Astrocyte (in vitro differentiated cells and primary cell): ENCODE measurements around the gene PDS5B. TPM values are rescaled to one million over a fixed set of nuclear protein-coding genes. Genes with fewer than 3 reads are reported as not detected.
"Not testable (repeated sequence)": the region's sequence is repeated elsewhere in the genome, so short reads cannot be mapped to it uniquely, and the experiment has no call there.

ENCODE experiments used
- DNase-seq: peaks from one replicate; pipeline ENCODE4 v3.0.0-alpha.2; 2010; ENCODE audit warnings: low read depth
- FAIRE-seq: peaks from 2 replicates; lab custom pipeline; 2011; peaks lifted over from hg19 to GRCh38; lab: Jason Lieb, UNC
- H2AFZ ChIP-seq: 2 replicates; pipeline ENCODE4 v1.6.0; 2012; ENCODE audit warnings: low read depth, low read length, inconsistent platforms
- H3K27ac ChIP-seq: 2 replicates; pipeline ENCODE4 v1.5.1; 2011; ENCODE audit warnings: low read depth, low read length, inconsistent platforms
- H3K27me3 ChIP-seq: 2 replicates; pipeline ENCODE4 v1.6.0; 2011; ENCODE audit warnings: low read length, inconsistent platforms; ENCODE audit not compliant: insufficient read depth
- H3K36me3 ChIP-seq: 2 replicates; pipeline ENCODE4 v1.5.1; 2011; ENCODE audit warnings: low read length, inconsistent platforms; ENCODE audit not compliant: insufficient read depth
- H3K4me1 ChIP-seq: 2 replicates; pipeline ENCODE4 v1.5.1; 2011; ENCODE audit warnings: low read length, inconsistent platforms; ENCODE audit not compliant: insufficient read depth
- H3K4me2 ChIP-seq: 2 replicates; pipeline ENCODE4 v1.6.0; 2012; ENCODE audit warnings: low read length, inconsistent platforms
- H3K4me3 ChIP-seq: 2 replicates; pipeline ENCODE4 v1.5.1; 2011; ENCODE audit warnings: low read depth, mild to moderate bottlenecking, low read length, inconsistent platforms; ENCODE audit not compliant: insufficient read depth
- H3K79me2 ChIP-seq: 2 replicates; pipeline ENCODE4 v1.6.0; 2012; ENCODE audit warnings: mild to moderate bottlenecking, low read length, inconsistent platforms; ENCODE audit not compliant: insufficient read depth
- H3K9ac ChIP-seq: 2 replicates; pipeline ENCODE4 v1.6.0; 2012; ENCODE audit warnings: mild to moderate bottlenecking, low read length, inconsistent platforms
- H3K9me3 ChIP-seq: 2 replicates; pipeline ENCODE4 v1.5.1; 2012; ENCODE audit warnings: low read depth, mild to moderate bottlenecking, low read length, inconsistent platforms; ENCODE audit not compliant: insufficient read depth
- H4K20me1 ChIP-seq: 2 replicates; pipeline ENCODE4 v1.6.0; 2012; ENCODE audit warnings: low read length, inconsistent platforms; ENCODE audit not compliant: insufficient read depth
- H3K27ac Mint-ChIP-seq: one replicate; pipeline ENCODE4 v1.8.0; 2021; ENCODE audit warnings: mild to moderate bottlenecking, mixed read lengths; ENCODE audit not compliant: unreplicated experiment
- H3K27me3 Mint-ChIP-seq: one replicate; pipeline ENCODE4 v1.8.0; 2021; ENCODE audit warnings: low read depth, mixed read lengths; ENCODE audit not compliant: unreplicated experiment
- H3K36me3 Mint-ChIP-seq: one replicate; pipeline ENCODE4 v1.8.0; 2021; ENCODE audit warnings: low read depth, mixed read lengths; ENCODE audit not compliant: unreplicated experiment
- H3K4me1 Mint-ChIP-seq: one replicate; pipeline ENCODE4 v1.8.0; 2021; ENCODE audit warnings: low read depth, mixed read lengths; ENCODE audit not compliant: unreplicated experiment
- H3K4me3 Mint-ChIP-seq: one replicate; pipeline ENCODE4 v1.8.0; 2021; ENCODE audit warnings: mild to moderate bottlenecking, moderate library complexity, mixed read lengths; ENCODE audit not compliant: unreplicated experiment
- H3K9me3 Mint-ChIP-seq: one replicate; pipeline ENCODE4 v1.8.0; 2021; ENCODE audit warnings: mild to moderate bottlenecking, mixed read lengths; ENCODE audit not compliant: unreplicated experiment
- EZH2 ChIP-seq: IDR thresholded peaks from 2 replicates; pipeline ENCODE4 v1.6.1; 2012; ENCODE audit warnings: mild to moderate bottlenecking, low read length, inconsistent platforms; ENCODE audit not compliant: insufficient read depth
- total RNA-seq: library from RNA; stranded (reverse); gene quantifications from 2 replicates; pipeline ENCODE4 v1.2.1, GENCODE V29; 2021
- TF ChIP-seq, protein P1 (sequence below): IDR thresholded peaks from 2 replicates; pipeline ENCODE4 v1.5.1; 2011; ENCODE audit warnings: low read depth, mild to moderate bottlenecking, inconsistent platforms, low read length, moderate library complexity; ENCODE audit not compliant: insufficient read depth

PDS5B gene
- total RNA-seq, 1 donor from 2014 or later: 43.1 TPM

- Histone ChIP-seq H3K36me3 (no peaks in the 10 kb centered on the region), H3K9ac (no peak overlapping the region), H3K27me3 (no peaks in the 10 kb centered on the region), H3K79me2 (peaks cover 15% of the 10 kb centered on the region), H3K4me3 (no peak overlapping the region), H3K4me2 (no peak overlapping the region), H3K9me3 (no peaks in the 10 kb centered on the region), H4K20me1 (peaks cover 12% of the 10 kb centered on the region), H2AFZ (no peak overlapping the region), H3K27ac (no peak overlapping the region), H3K4me1 (no peaks in the 10 kb centered on the region)
- no peak for TF ChIP-seq EZH2
- TF ChIP-seq, protein P1, sequence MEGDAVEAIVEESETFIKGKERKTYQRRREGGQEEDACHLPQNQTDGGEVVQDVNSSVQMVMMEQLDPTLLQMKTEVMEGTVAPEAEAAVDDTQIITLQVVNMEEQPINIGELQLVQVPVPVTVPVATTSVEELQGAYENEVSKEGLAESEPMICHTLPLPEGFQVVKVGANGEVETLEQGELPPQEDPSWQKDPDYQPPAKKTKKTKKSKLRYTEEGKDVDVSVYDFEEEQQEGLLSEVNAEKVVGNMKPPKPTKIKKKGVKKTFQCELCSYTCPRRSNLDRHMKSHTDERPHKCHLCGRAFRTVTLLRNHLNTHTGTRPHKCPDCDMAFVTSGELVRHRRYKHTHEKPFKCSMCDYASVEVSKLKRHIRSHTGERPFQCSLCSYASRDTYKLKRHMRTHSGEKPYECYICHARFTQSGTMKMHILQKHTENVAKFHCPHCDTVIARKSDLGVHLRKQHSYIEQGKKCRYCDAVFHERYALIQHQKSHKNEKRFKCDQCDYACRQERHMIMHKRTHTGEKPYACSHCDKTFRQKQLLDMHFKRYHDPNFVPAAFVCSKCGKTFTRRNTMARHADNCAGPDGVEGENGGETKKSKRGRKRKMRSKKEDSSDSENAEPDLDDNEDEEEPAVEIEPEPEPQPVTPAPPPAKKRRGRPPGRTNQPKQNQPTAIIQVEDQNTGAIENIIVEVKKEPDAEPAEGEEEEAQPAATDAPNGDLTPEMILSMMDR: no peak
- peaks cover 13% of the 10 kb centered on the region for H3K4me1 Mint-ChIP-seq
- H3K27ac Mint-ChIP-seq: no peak overlapping the region
- DNase-seq: no peak
- H3K4me3 Mint-ChIP-seq: no peak overlapping the region
- no peaks in the 10 kb centered on the region for H3K9me3 Mint-ChIP-seq
- H3K36me3 Mint-ChIP-seq: peaks cover 14% of the 10 kb centered on the region
- H3K27me3 Mint-ChIP-seq: no peaks in the 10 kb centered on the region
- no peak for FAIRE-seq
Measured at GRCh38 chr13:32723987-32724386, 137.7 kb downstream of the PDS5B start.

DNA sequence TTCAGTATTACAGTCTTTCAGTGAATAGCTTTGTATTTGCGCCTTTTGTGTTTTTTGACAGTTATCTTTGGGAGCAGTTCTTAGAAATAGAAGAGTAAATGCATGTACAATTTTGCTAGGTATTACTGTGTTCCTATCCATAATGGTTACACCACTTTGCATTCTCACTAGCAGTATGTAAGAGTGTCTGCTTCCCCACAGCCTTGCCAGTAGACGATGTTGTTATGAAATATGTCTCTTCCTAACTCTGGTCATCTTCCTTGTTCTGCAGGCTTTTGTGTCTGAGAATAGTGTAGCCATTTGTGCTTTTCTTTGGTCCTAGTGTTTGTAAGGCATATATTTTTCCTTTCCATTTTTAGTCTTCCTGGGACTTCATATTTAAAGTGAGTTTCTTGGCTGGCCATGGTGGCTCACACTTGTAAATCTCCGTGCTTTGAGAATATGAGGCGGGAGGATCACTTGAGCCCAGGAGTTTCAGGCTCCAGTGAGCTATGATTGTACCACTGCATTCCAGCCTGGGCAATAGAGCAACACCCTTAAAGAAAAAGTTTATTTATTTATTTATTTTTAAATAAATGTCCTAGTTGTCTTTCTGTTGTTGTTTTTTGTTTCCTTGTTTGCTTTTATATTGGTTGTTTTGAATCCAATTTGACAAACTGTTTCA lies 140.3 kb downstream of the PDS5B start:
- no peak overlapping the region for H3K27ac ChIP-seq
- DNase-seq: no peak
- peaks cover 18% of the 10 kb centered on the region for H3K4me1 Mint-ChIP-seq
- no peaks in the 10 kb centered on the region for H3K36me3 ChIP-seq
- no peak overlapping the region for H3K4me3 Mint-ChIP-seq
- FAIRE-seq: no peak
- no peak overlapping the region for H3K4me3 ChIP-seq
- H2AFZ ChIP-seq: no peak overlapping the region
- TF ChIP-seq, protein P1: no peak
- no peak for TF ChIP-seq EZH2
- peak overlapping the region; percentile 28 for H3K27ac Mint-ChIP-seq
- H3K9me3 ChIP-seq: no peaks in the 10 kb centered on the region
- no peaks in the 10 kb centered on the region for H3K27me3 Mint-ChIP-seq
- no peak overlapping the region for H3K9ac ChIP-seq
- H3K27me3 ChIP-seq: no peaks in the 10 kb centered on the region
- H3K4me1 ChIP-seq: peaks cover 1% of the 10 kb centered on the region
- H3K4me2 ChIP-seq: no peak overlapping the region
- peaks cover 4% of the 10 kb centered on the region for H3K9me3 Mint-ChIP-seq
- H3K36me3 Mint-ChIP-seq: peaks cover 17% of the 10 kb centered on the region
- peaks cover 21% of the 10 kb centered on the region for H3K79me2 ChIP-seq
- H4K20me1 ChIP-seq: peaks cover 12% of the 10 kb centered on the region

DNA sequence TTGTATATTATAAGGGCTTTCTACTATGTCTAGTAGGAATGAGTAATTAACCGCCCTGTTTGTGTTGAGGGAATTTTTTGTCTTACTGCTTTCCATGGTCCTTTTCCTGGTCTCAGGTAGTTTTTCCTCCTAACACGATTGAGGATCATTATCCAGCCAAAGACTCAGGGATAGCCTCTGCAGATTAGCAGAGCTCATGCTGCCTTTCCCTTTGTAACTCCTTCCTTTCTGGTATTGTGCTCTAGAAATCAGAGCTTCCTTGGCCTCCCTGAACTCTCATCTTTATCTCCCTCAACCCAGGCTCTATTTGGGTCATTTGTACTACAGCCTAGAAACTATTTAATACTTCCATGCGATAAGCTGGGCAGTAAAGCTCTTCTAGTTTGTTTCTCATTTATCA lies 142.1 kb downstream of the PDS5B start:
- no peak for TF ChIP-seq EZH2
- TF ChIP-seq, protein P1: no peak
- H3K9me3 ChIP-seq: no peaks in the 10 kb centered on the region
- Mint-ChIP-seq H3K36me3 (peaks cover 8% of the 10 kb centered on the region), H3K9me3 (peaks cover 4% of the 10 kb centered on the region), H3K4me1 (peaks cover 27% of the 10 kb centered on the region), H3K4me3 (no peak overlapping the region), H3K27me3 (no peaks in the 10 kb centered on the region), H3K27ac (no peak overlapping the region)
- H3K27ac ChIP-seq: no peak overlapping the region
- H3K36me3 ChIP-seq: no peaks in the 10 kb centered on the region
- peaks cover 12% of the 10 kb centered on the region for H4K20me1 ChIP-seq
- H3K79me2 ChIP-seq: peaks cover 21% of the 10 kb centered on the region
- peaks cover 3% of the 10 kb centered on the region for H3K4me1 ChIP-seq
- FAIRE-seq (no peak), DNase-seq (no peak)
- H3K9ac ChIP-seq: no peak overlapping the region
- H3K4me2 ChIP-seq: no peak overlapping the region
- no peak overlapping the region for H2AFZ ChIP-seq
- H3K27me3 ChIP-seq: no peaks in the 10 kb centered on the region
- no peak overlapping the region for H3K4me3 ChIP-seq

DNA sequence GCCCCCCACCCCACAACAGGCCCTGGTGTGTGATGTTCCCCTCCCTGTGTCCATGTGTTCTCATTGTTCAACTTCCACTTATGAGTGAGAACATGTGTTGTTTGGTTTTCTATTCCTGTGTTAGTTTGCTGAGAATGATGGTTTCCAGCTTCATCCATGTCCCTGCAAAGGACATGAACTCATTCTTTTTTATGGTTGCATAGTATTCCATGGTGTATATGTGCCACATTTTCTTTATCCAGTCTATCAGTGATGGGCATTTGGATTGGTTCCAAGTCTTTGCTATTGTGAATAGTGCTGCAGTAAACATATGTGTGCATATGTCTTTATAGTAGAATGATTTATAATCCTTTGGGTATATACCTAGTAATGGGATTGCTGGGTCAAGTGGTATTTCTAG lies 142.8 kb downstream of the PDS5B start:
- not testable (repeated sequence) for FAIRE-seq, H3K36me3 Mint-ChIP-seq, H3K27me3 ChIP-seq, H3K9ac ChIP-seq, DNase-seq, H3K4me3 Mint-ChIP-seq, H3K4me1 ChIP-seq, H3K4me3 ChIP-seq, H3K27ac Mint-ChIP-seq, H3K27me3 Mint-ChIP-seq, H3K36me3 ChIP-seq, H3K4me2 ChIP-seq, H3K9me3 ChIP-seq, H2AFZ ChIP-seq, H3K27ac ChIP-seq, H3K9me3 Mint-ChIP-seq
- H4K20me1 ChIP-seq: peaks cover 11% of the 10 kb centered on the region
- peaks cover 23% of the 10 kb centered on the region for H3K79me2 ChIP-seq
- peaks cover 34% of the 10 kb centered on the region for H3K4me1 Mint-ChIP-seq
